ENCODE results near the gene CRBN.

The CRBN gene

DNA sequence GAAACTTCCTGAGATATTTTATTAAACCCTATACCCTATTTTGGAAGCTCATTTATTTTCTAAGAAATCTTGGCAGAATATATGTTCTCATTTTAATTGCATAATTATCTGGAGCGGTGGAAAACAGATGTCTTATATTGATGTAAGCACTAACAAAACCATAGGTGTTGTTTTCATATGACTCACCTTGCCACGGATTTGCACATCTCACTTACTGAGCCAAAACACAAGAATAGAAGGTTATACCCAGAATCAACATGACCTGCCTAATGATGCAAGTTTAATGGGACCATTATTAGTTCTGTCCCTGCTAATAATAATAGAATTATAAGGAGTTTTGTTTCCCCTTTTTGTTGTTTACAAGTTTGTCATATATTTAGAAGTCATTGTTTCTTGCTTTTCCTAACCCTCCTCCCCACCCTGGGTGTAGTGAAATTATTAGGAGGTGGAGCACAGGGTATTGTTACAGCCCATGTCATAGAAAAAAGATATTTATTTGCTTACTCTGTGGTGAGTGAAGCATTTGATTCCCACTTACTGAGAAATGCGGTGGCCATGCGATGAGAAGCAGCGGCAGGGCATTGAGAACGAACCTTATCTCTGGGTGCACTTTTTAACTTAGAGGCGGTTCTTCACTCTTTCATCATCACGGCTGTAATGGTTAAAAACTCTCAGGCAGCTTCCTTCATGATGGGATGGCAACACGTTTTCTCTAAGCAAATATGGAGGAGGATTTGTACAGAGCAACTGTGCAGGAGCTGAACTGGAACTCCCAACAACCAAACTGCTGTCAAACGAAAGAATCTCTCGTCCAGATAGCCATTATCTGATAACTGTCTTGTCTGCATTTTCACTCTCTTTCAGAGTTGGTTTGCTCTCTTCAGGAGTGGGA lies 69.8 kb downstream of the CRBN start:
- no peak for DNase-seq

DNA sequence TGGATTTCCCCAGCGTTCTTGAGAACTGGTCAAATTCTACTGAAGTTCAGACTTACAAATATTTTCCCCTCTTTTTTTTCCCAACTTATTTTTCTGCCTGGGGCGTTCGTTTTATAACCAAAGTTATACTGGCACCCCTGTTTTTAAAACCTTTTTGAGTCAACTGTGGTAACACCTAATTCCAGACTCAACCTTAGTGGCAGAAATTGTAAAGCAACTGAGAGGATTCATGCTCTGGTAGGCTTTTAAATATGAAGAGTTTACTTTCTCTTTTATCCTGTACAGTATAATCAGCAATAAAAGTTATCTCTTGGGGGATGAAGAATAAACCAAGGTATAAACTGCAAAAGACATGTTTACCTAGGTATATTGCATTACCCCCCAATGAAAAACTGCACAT lies 71.6 kb downstream of the CRBN start:
- DNase-seq = no peak

GRCh38 chr3:3107181-3107580 lies 72.3 kb downstream of the CRBN start:
- DNase-seq = no peak

GRCh38 chr3:3105815-3106214 lies 73.7 kb downstream of the CRBN start:
- no peak for DNase-seq

- no peak for DNase-seq
Measured at GRCh38 chr3:3105246-3105645, 74.2 kb downstream of the CRBN start.

GRCh38 chr3:3102751-3103150 lies 76.7 kb downstream of the CRBN start:
- DNase-seq = no peak

- DNase-seq = no peak
Measured at GRCh38 chr3:3101660-3102458, 77.6 kb downstream of the CRBN start.

All from NCI-H526 (cell line).